Endothelial cell of umbilical vein (primary cell): Measurements from ENCODE around the gene SLC49A3. TPM values are rescaled to one million over a fixed set of nuclear protein-coding genes. Genes with fewer than 3 reads are reported as not detected.

Experiments
- BruUV-seq: library from RNA; stranded (reverse); fragments of 400-500 nt; replicated peaks from 2 replicates; lab custom pipeline; 2021; lab: Mats Ljungman, UMichigan
- CTCF ChIA-PET: fragments of 300-600, 350-600 bp; sonication (Branson Sonifier 250); formaldehyde crosslinking; loops from one replicate; lab custom pipeline; 2021; ENCODE audit warnings: antibody characterized with exemption, inconsistent platforms; lab: Charles Lee
- POLR2A ChIA-PET: fragments of 300-600, 350-600 bp; sonication (Branson Sonifier 250); formaldehyde crosslinking; loops from one replicate; lab custom pipeline; 2021; ENCODE audit warnings: antibody characterized with exemption, inconsistent platforms; lab: Charles Lee
- DNase-seq: peaks from one replicate; pipeline ENCODE4 v3.0.0-alpha.2; 2011; ENCODE audit warnings: low read depth, low spot score
- FAIRE-seq: peaks from 2 replicates; lab custom pipeline; 2011; peaks lifted over from hg19 to GRCh38; lab: Jason Lieb, UNC
- H2AFZ ChIP-seq: 2 replicates; pipeline ENCODE4 v1.6.0; 2012; ENCODE audit warnings: low read depth, low read length, control low read depth, inconsistent platforms
- H3K27ac ChIP-seq: 2 replicates; pipeline ENCODE4 v1.5.1; 2011; ENCODE audit warnings: low read depth, mild to moderate bottlenecking, control low read depth, low read length, moderate library complexity; ENCODE audit not compliant: insufficient read depth
- H3K27me3 ChIP-seq, 2 experiments: 2 replicates each; pipeline versions ENCODE4 v1.6.0 to v1.6.1; 2011; ENCODE audit warnings: low read length in 2 of 2, mixed read lengths in 1 of 2; ENCODE audit not compliant: control insufficient read depth in 2 of 2, insufficient read depth in 2 of 2
- H3K36me3 ChIP-seq, 2 experiments: 2 replicates in 1 of 2; 3 replicates in 1 of 2; pipeline ENCODE4 v1.5.1; 2011; ENCODE audit warnings: low read length in 2 of 2, mild to moderate bottlenecking in 1 of 2, moderate library complexity in 1 of 2; ENCODE audit not compliant: control insufficient read depth in 2 of 2, insufficient read depth in 2 of 2; ENCODE audit errors: extremely low read depth in 1 of 2
- H3K4me1 ChIP-seq: 3 replicates; pipeline ENCODE4 v1.5.1; 2011; ENCODE audit warnings: mild to moderate bottlenecking, low read length; ENCODE audit not compliant: control insufficient read depth, insufficient read depth; ENCODE audit errors: extremely low read depth
- H3K4me2 ChIP-seq: 2 replicates; pipeline ENCODE4 v1.6.1; 2011; ENCODE audit warnings: low read length, control low read depth, mixed read lengths; ENCODE audit not compliant: insufficient read depth
- H3K4me3 ChIP-seq, 3 experiments: fragments of 200-600 bp in 1 of 3; sonication (generic), shearing (Covaris generic) in 1 of 3; replicated peaks in 1 of 3; 2 replicates each; pipeline ENCODE4 v1.5.1; 2011 to 2016; ENCODE audit warnings: control low read depth in 3 of 3, low read length in 3 of 3, mild to moderate bottlenecking in 2 of 3, inconsistent platforms in 1 of 3, low read depth in 1 of 3, moderate library complexity in 1 of 3; ENCODE audit not compliant: insufficient read depth in 1 of 3
- H3K79me2 ChIP-seq: 2 replicates; pipeline ENCODE4 v1.6.0; 2012; ENCODE audit warnings: low read length, inconsistent platforms; ENCODE audit not compliant: control insufficient read depth, insufficient read depth
- H3K9ac ChIP-seq: replicated peaks from 2 replicates; pipeline ENCODE3; 2011; ENCODE audit warnings: low read length, control low read depth; ENCODE audit not compliant: insufficient read depth; ENCODE audit errors: extremely low read depth
- H3K9me1 ChIP-seq: replicated peaks from 3 replicates; pipeline ENCODE4 v1.6.0; 2011; ENCODE audit warnings: mild to moderate bottlenecking, low read length; ENCODE audit not compliant: control insufficient read depth, insufficient read depth; ENCODE audit errors: extremely low read depth
- H3K9me3 ChIP-seq: replicated peaks from 2 replicates; pipeline ENCODE4 v1.5.1; 2012; ENCODE audit warnings: low read length, inconsistent platforms; ENCODE audit not compliant: control insufficient read depth, insufficient read depth
- H4K20me1 ChIP-seq: replicated peaks from 2 replicates; pipeline ENCODE3; 2011; ENCODE audit warnings: mild to moderate bottlenecking, low read length; ENCODE audit not compliant: control insufficient read depth, insufficient read depth; ENCODE audit errors: extremely low read depth
- CTCF ChIP-seq, 2 donors: IDR thresholded peaks; 1 replicate in 1 of 2; 2 replicates in 1 of 2; pipeline ENCODE4 v1.5.1; 2011; ENCODE audit warnings: low read length in 2 of 2, mild to moderate bottlenecking in 2 of 2, moderate library complexity in 2 of 2, control low read depth in 1 of 2, inconsistent platforms in 1 of 2, low read depth in 1 of 2; ENCODE audit not compliant: insufficient read depth in 1 of 2; ENCODE audit errors: extremely low read depth in 1 of 2
- FOS ChIP-seq: IDR thresholded peaks from 2 replicates; pipeline ENCODE4 v1.6.1; 2011; ENCODE audit warnings: mild to moderate bottlenecking, low read length, moderate library complexity, borderline replicate concordance; ENCODE audit not compliant: insufficient read depth
- GATA2 ChIP-seq: IDR thresholded peaks from 2 replicates; pipeline ENCODE4 v1.7.0; 2011; ENCODE audit warnings: low read depth, mild to moderate bottlenecking, moderate library complexity, mixed read lengths, low read length; ENCODE audit not compliant: insufficient read length, insufficient read depth
- JUN ChIP-seq: IDR thresholded peaks from 2 replicates; pipeline ENCODE4 v1.6.1; 2011; ENCODE audit warnings: borderline replicate concordance, low read depth; ENCODE audit not compliant: insufficient read length, insufficient read depth
- MYC ChIP-seq: IDR thresholded peaks from one replicate; pipeline ENCODE4 v1.6.1; 2011; ENCODE audit warnings: mild to moderate bottlenecking, low read depth, low read length
- POLR2A ChIP-seq: IDR thresholded peaks from 2 replicates; pipeline ENCODE4 v1.6.1; 2012; ENCODE audit warnings: low read depth, mild to moderate bottlenecking, control low read depth, low read length
- dilution Hi-C: fragments of 300-500 bp; cut with MboI; formaldehyde crosslinking; loops from one replicate; pipeline ENCODE4 v1.15.0; 2019; ENCODE audit warnings: low sequenced_read_pairs; ENCODE audit not compliant: extremely low pct_ligation_motif_present
- intact Hi-C: fragments of 100-400 bp; cut with micrococcal nuclease; formaldehyde crosslinking; loops from one replicate; pipeline ENCODE4 v1.10.0; 2022
- polyA plus RNA-seq, 4 experiments: library from polyadenylated mRNA; depleted of rRNA in 3 of 4; stranded (reverse) in 3 of 4; unstranded in 1 of 4; fragments of >200 nt; gene quantifications; 2 replicates each; pipeline versions ENCODE4 v1.2.1 to v1.2.3, GENCODE V29; 2011 to 2012; ENCODE audit warnings: missing spikeins in 1 of 4
- total RNA-seq: library from RNA; stranded (reverse); gene quantifications from 2 replicates; pipeline ENCODE4 v1.2.3, GENCODE V29; 2021
- TF ChIP-seq, protein P1 (sequence below): IDR thresholded peaks from 2 replicates; pipeline ENCODE4 v1.6.1; 2011; ENCODE audit not compliant: insufficient read depth, insufficient read length

Gene SLC49A3
- total and polyA plus RNA-seq, 2 donors (not counting 3 experiments of a cell fraction or from before 2014, with no cell fraction given), result 4.2 to 11.5 TPM

DNA sequence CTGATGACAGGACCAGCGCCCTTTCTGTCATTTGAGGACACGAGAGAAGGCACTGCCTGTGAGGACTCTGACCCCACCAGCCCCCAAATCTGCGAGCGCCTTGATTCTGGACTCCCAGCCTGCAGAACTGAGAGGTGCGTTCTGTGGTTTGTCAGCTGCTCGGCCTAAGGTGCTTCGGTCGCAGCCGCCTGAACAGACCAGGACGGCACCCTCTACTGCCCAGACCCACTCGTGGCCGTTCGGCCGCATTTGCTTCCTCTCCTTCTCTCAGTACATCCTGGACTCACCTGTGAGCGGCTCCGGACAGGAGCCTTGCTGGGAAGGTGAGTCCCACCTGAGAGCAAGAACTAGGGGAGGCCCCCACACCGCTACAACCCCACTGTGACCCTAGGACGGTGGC lies 25.1 kb upstream of the SLC49A3 start:
- no peak overlapping the region for H3K4me3 ChIP-seq
- POLR2A ChIA-PET, result no interaction called here

More for the DNA sequence above, 25.1 kb upstream of the SLC49A3 start:
- no peaks in the 10 kb centered on the region for H3K4me1 ChIP-seq
- H3K9me3 ChIP-seq, result no peaks in the 10 kb centered on the region
- H3K79me2 ChIP-seq, result peaks cover 82% of the 10 kb centered on the region
- no peak overlapping the region for H3K4me2 ChIP-seq
- H3K9ac ChIP-seq, result no peak overlapping the region
- no TSS peak for BruUV-seq
- TF ChIP-seq POLR2A, result no peak
- no peak for TF ChIP-seq JUN
- TF ChIP-seq CTCF (IDR thresholded peaks at IDR 0.05; ENCODE audit: extremely low read depth in 1 of 2, insufficient read depth in 1 of 2, low read depth in 1 of 2, low read length in 2 of 2), result no peak
- no peak for TF ChIP-seq GATA2
- TF ChIP-seq FOS, result no peak
- TF ChIP-seq, protein P1, sequence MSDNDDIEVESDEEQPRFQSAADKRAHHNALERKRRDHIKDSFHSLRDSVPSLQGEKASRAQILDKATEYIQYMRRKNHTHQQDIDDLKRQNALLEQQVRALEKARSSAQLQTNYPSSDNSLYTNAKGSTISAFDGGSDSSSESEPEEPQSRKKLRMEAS, result no peak
- TF ChIP-seq MYC, result no peak
- dilution Hi-C loops, result no loop called here
- peaks cover 8% of the 10 kb centered on the region for H4K20me1 ChIP-seq
- no peak for DNase-seq
- H3K9me1 ChIP-seq, result no peaks in the 10 kb centered on the region
- intact Hi-C loops, result no loop called here
- CTCF ChIA-PET, result no interaction called here
- no peaks in the 10 kb centered on the region for H3K27me3 ChIP-seq
- FAIRE-seq, result no peak
- H2AFZ ChIP-seq, result no peak overlapping the region
- peaks cover 0 to 9% of the 10 kb centered on the region in 2 experiments for H3K36me3 ChIP-seq
- no peak overlapping the region for H3K27ac ChIP-seq
